A673 (cell line): ENCODE measurements around the gene ETS2. TPM values are rescaled to one million over a fixed set of nuclear protein-coding genes. Genes with fewer than 3 reads are reported as not detected.

ENCODE experiments used
- BruUV-seq: library from RNA; stranded (reverse); fragments of 400-500 nt; replicated peaks from 2 replicates; lab custom pipeline; 2021; lab: Mats Ljungman, UMichigan
- CTCF ChIA-PET: fragments of 300-600 bp; sonication (Branson Sonifier 250); formaldehyde crosslinking; loops from one replicate; lab custom pipeline; 2022; ENCODE audit warnings: antibody characterized with exemption; lab: Charles Lee
- POLR2A ChIA-PET: fragments of 300-600 bp; sonication (Branson Sonifier 250); formaldehyde crosslinking; loops from one replicate; lab custom pipeline; 2022; ENCODE audit warnings: antibody characterized with exemption; ENCODE audit not compliant: low non-redundant PET; lab: Charles Lee
- DNase-seq: peaks from one replicate; pipeline ENCODE4 v3.0.0-alpha.2; 2015; ENCODE audit warnings: low spot score
- H3K27ac ChIP-seq: fragments of 200-600 bp; sonication (generic); 2 replicates; pipeline ENCODE4 v1.5.1; 2016; ENCODE audit warnings: mixed run types, low read depth, mild to moderate bottlenecking, mixed read lengths, antibody characterized with exemption, low read length; ENCODE audit not compliant: poor library complexity, severe bottlenecking
- H3K27me3 ChIP-seq: fragments of 200-600 bp; sonication (generic); replicated peaks from 2 replicates; pipeline ENCODE4 v1.6.1; 2017; ENCODE audit warnings: mixed run types, low read depth, mild to moderate bottlenecking, mixed read lengths, antibody characterized with exemption, low read length; ENCODE audit not compliant: insufficient read depth, poor library complexity
- H3K36me3 ChIP-seq: fragments of 200-600 bp; sonication (generic); 2 replicates; pipeline ENCODE4 v1.6.1; 2016; ENCODE audit warnings: mixed run types, mild to moderate bottlenecking, mixed read lengths, antibody characterized with exemption, low read length; ENCODE audit not compliant: insufficient read depth, poor library complexity, severe bottlenecking
- H3K4me1 ChIP-seq: fragments of 200-600 bp; sonication (generic); 2 replicates; pipeline ENCODE4 v1.6.1; 2017; ENCODE audit warnings: mixed run types, mild to moderate bottlenecking, mixed read lengths, antibody characterized with exemption, low read length; ENCODE audit not compliant: insufficient read depth, poor library complexity, severe bottlenecking
- H3K4me3 ChIP-seq: fragments of 200-600 bp; sonication (generic); 2 replicates; pipeline ENCODE4 v1.5.1; 2016; ENCODE audit warnings: low read depth, mixed run types, mild to moderate bottlenecking, mixed read lengths, low read length; ENCODE audit not compliant: poor library complexity, severe bottlenecking
- H3K9me3 ChIP-seq: fragments of 200-600 bp; sonication (generic); 2 replicates; pipeline ENCODE4 v1.6.1; 2016; ENCODE audit warnings: mixed run types, low read depth, mild to moderate bottlenecking, mixed read lengths, antibody characterized with exemption, low read length; ENCODE audit not compliant: poor library complexity, severe bottlenecking
- CTCF ChIP-seq: fragments of 300-800, 200-600 bp; sonication (generic); conservative IDR thresholded peaks from 2 replicates; pipeline ENCODE4 v1.5.1; 2017; ENCODE audit warnings: low read depth, mild to moderate bottlenecking, antibody characterized with exemption, low read length, moderate library complexity, mixed read lengths
- EZH2 ChIP-seq: fragments of 200-600 bp; sonication (generic); IDR thresholded peaks from 2 replicates; pipeline ENCODE4 v1.6.1; 2017; ENCODE audit warnings: borderline replicate concordance, low read depth, mild to moderate bottlenecking, mixed read lengths, antibody characterized with exemption, low read length; ENCODE audit not compliant: poor library complexity, severe bottlenecking
- intact Hi-C: fragments of 100-400 bp; cut with micrococcal nuclease; formaldehyde crosslinking; loops from one replicate; pipeline ENCODE4 v1.10.0; 2022; ENCODE audit not compliant: unreplicated experiment
- total RNA-seq: library from RNA; stranded (reverse); gene quantifications from 2 replicates; pipeline ENCODE4 v1.2.3, GENCODE V29; 2021

Gene ETS2
- total RNA-seq, 1 experiment from 2014 or later, result 45.6 TPM

- H3K27ac ChIP-seq, result no peak overlapping the region
- no peak overlapping the region for H3K4me3 ChIP-seq
- no peak for DNase-seq
- intact Hi-C loops, result no loop called here
- ChIA-PET CTCF (interaction anchor here (0.6 kb wide), 1 partner anchor 186 kb away, joined by 3 read pairs; no protein-coding TSS in a partner anchor), POLR2A (no interaction called here)
- H3K36me3 ChIP-seq, result no peaks in the 10 kb centered on the region
- no TSS peak for BruUV-seq
- no peaks in the 10 kb centered on the region for H3K27me3 ChIP-seq
- H3K4me1 ChIP-seq, result no peaks in the 10 kb centered on the region
- TF ChIP-seq CTCF (no peak), EZH2 (no peak)
- H3K9me3 ChIP-seq, result no peaks in the 10 kb centered on the region
These were observed 52.5 kb downstream of the ETS2 start for GRCh38 chr21:38858026-38858811.

- ChIA-PET POLR2A (no interaction called here), CTCF (no interaction called here)
- intact Hi-C loops, result no loop called here
- no TSS peak for BruUV-seq
- TF ChIP-seq CTCF (no peak), EZH2 (no peak)
- Histone ChIP-seq H3K27me3 (no peaks in the 10 kb centered on the region), H3K4me3 (no peak overlapping the region), H3K9me3 (no peaks in the 10 kb centered on the region), H3K27ac (no peak overlapping the region), H3K36me3 (no peaks in the 10 kb centered on the region), H3K4me1 (no peaks in the 10 kb centered on the region)
- DNase-seq, result no peak
These were observed 53.1 kb downstream of the ETS2 start for GRCh38 chr21:38858812-38859205.

- H3K9me3 ChIP-seq, result no peaks in the 10 kb centered on the region
- ChIA-PET CTCF (no interaction called here), POLR2A (interaction anchor here (0.6 kb wide), 1 partner anchor 424 kb away, joined by 17 read pairs; no protein-coding TSS in a partner anchor)
- intact Hi-C loops, result no loop called here
- no peak for DNase-seq
- TF ChIP-seq EZH2, result no peak
- no peak for TF ChIP-seq CTCF
- no peak overlapping the region for H3K4me3 ChIP-seq
- H3K27ac ChIP-seq, result no peak overlapping the region
- no peaks in the 10 kb centered on the region for H3K4me1 ChIP-seq
- no peaks in the 10 kb centered on the region for H3K27me3 ChIP-seq
- BruUV-seq, result no TSS peak
- H3K36me3 ChIP-seq, result no peaks in the 10 kb centered on the region
These were observed 54.1 kb downstream of the ETS2 start for GRCh38 chr21:38859852-38860251.
